Left lung (tissue), 10 donors: Measurements from ENCODE around the gene HUNK. TPM values are rescaled to one million over a fixed set of nuclear protein-coding genes. Genes with fewer than 3 reads are reported as not detected.

Source experiments
- ATAC-seq: fragments of 200-7000 bp; cut with Tn5 transposase; one replicate; pipeline ENCODE4 v1.9.1; 2020; ENCODE audit warnings: moderate library complexity
- DNase-seq, 4 donors: peaks; one replicate each; pipeline ENCODE4 v3.0.0-alpha.2; 2013 to 2020
- H3K27ac ChIP-seq, 2 donors: fragments of 200-600 bp; sonication (generic) in 1 of 2; one replicate each; pipeline versions ENCODE4 v1.5.0 to v1.8.0; 2020 to 2021
- H3K27me3 ChIP-seq, 2 donors: fragments of 200-600 bp; sonication (generic) in 1 of 2; one replicate each; pipeline versions ENCODE4 v1.5.0 to v1.8.0; 2020 to 2021
- H3K36me3 ChIP-seq, 2 donors: fragments of 200-600 bp; sonication (generic) in 1 of 2; one replicate each; pipeline versions ENCODE4 v1.5.0 to v1.8.0; 2020 to 2021
- H3K4me1 ChIP-seq, 2 donors: fragments of 200-600 bp; one replicate each; pipeline ENCODE4 v1.8.0; 2021
- H3K4me3 ChIP-seq, 2 donors: fragments of 200-600 bp; sonication (generic) in 1 of 2; one replicate each; pipeline versions ENCODE4 v1.5.0 to v1.8.0; 2020 to 2021; ENCODE audit warnings: mild to moderate bottlenecking in 1 of 2
- H3K9me3 ChIP-seq, 2 donors: fragments of 200-600 bp; sonication (generic) in 1 of 2; one replicate each; pipeline versions ENCODE4 v1.5.0 to v1.8.0; 2020 to 2021
- CTCF ChIP-seq, 2 donors: fragments of 200-600 bp; sonication (generic) in 1 of 2; IDR thresholded peaks; one replicate each; pipeline versions ENCODE4 v1.5.0 to v1.8.0; 2021; ENCODE audit warnings: antibody characterized with exemption in 2 of 2
- intact Hi-C, 2 donors: fragments of 100-400 bp; cut with DNase I; formaldehyde crosslinking; loops; one replicate each; pipeline versions ENCODE4 v1.11.2 to v1.14.2; 2022
- polyA plus RNA-seq, 6 donors: library from polyadenylated mRNA; unstranded; fragments of 120-200 nt; gene quantifications; one replicate each; pipeline ENCODE4 v1.2.1, GENCODE V29; 2013; ENCODE audit not compliant: insufficient read length in 6 of 6
- total RNA-seq, 2 donors: library from RNA; stranded (reverse); fragmentation: NEBNext Ultra II Directional; extraction: Animal tissue kit (Norgen Biotek cat#: 25700); gene quantifications; one replicate each; pipeline ENCODE4 v1.2.1, GENCODE V29; 2021
- donor health status: DM: no; HTN: yes; CAD: no.
- donor health status: DM: no; HTN: no; CAD: no.

Gene HUNK
- total and polyA plus RNA-seq, 8 donors, result 2.9 to 7.4 (median 6.0) TPM

- H3K27ac ChIP-seq, result no peak overlapping the region
- H3K9me3 ChIP-seq, result no peaks in the 10 kb centered on the region
- DNase-seq (no peak), ATAC-seq (no peak)
- H3K36me3 ChIP-seq, result no peaks in the 10 kb centered on the region
- no peaks in the 10 kb centered on the region for H3K4me1 ChIP-seq
- peaks cover 5% of the 10 kb centered on the region in 2 donors for H3K27me3 ChIP-seq
- H3K4me3 ChIP-seq, result no peak overlapping the region
- no peak for TF ChIP-seq CTCF (IDR thresholded peaks at IDR 0.05)
- intact Hi-C loops, result no loop called here
Observed at GRCh38 chr21:31860851-31861250, 12.0 kb upstream of the HUNK start.

- Histone ChIP-seq H3K27me3 (peaks cover 5% of the 10 kb centered on the region in 2 donors), H3K4me1 (no peaks in the 10 kb centered on the region), H3K27ac (peak overlapping the region in 1 of 2 donors; percentile 20), H3K4me3 (no peak overlapping the region), H3K9me3 (no peaks in the 10 kb centered on the region), H3K36me3 (no peaks in the 10 kb centered on the region)
- DNase-seq (peak in 2 of 4 donors; percentile 36 to 61), ATAC-seq (peak; percentile 76)
- intact Hi-C loops, result no loop called here
- no peak for TF ChIP-seq CTCF (IDR thresholded peaks at IDR 0.05)
Observed at GRCh38 chr21:31862078-31862477, 10.7 kb upstream of the HUNK start.

- no peak overlapping the region for H3K4me3 ChIP-seq
- DNase-seq, result no peak
- peaks cover 14 to 26% of the 10 kb centered on the region in 2 donors for H3K27me3 ChIP-seq
- no peak overlapping the region for H3K27ac ChIP-seq
- intact Hi-C loops, result no loop called here
- no peak for TF ChIP-seq CTCF (IDR thresholded peaks at IDR 0.05)
- H3K9me3 ChIP-seq, result no peaks in the 10 kb centered on the region
- ATAC-seq, result no peak
- no peaks in the 10 kb centered on the region for H3K36me3 ChIP-seq
- no peaks in the 10 kb centered on the region for H3K4me1 ChIP-seq
Observed at GRCh38 chr21:31865429-31865970, 7.3 kb upstream of the HUNK start.

GRCh38 chr21:31866077-31866511 is 6.7 kb upstream of the HUNK start:
- DNase-seq, result peak; percentile 69 to 93 (median 87)
- Histone ChIP-seq H3K4me3 (no peak overlapping the region), H3K4me1 (no peaks in the 10 kb centered on the region), H3K36me3 (no peaks in the 10 kb centered on the region), H3K9me3 (no peaks in the 10 kb centered on the region), H3K27me3 (peaks cover 12 to 30% of the 10 kb centered on the region in 2 donors), H3K27ac (no peak overlapping the region)
- TF ChIP-seq CTCF (IDR thresholded peaks at IDR 0.05), result peak; percentile 83 to 85
- peak; percentile 94 for ATAC-seq
- intact Hi-C loops, result no loop called here

- TF ChIP-seq CTCF (IDR thresholded peaks at IDR 0.05), result no peak
- H3K9me3 ChIP-seq, result no peaks in the 10 kb centered on the region
- H3K36me3 ChIP-seq, result no peaks in the 10 kb centered on the region
- peaks cover 0 to 21% of the 10 kb centered on the region in 2 donors for H3K4me1 ChIP-seq
- no peak for DNase-seq
- peaks cover 14 to 64% of the 10 kb centered on the region in 2 donors for H3K27me3 ChIP-seq
- no peak for ATAC-seq
- no peak overlapping the region for H3K27ac ChIP-seq
- H3K4me3 ChIP-seq, result no peak overlapping the region
- intact Hi-C loops, result loop anchor here in 1 of 2 donors (5.0 kb wide), 1 partner anchor 388 kb away; no protein-coding TSS in a partner anchor
Observed at GRCh38 chr21:31869750-31870149, 3.1 kb upstream of the HUNK start.
